IMR-90 (cell line): ENCODE measurements around the gene SLC23A2. TPM values are rescaled to one million over a fixed set of nuclear protein-coding genes. Genes with fewer than 3 reads are reported as not detected.

Experiments used
- ATAC-seq: fragments of 200-7000 bp; cut with Tn5 transposase; 2 replicates; pipeline ENCODE4 v1.9.1; 2020; ENCODE audit warnings: low read depth, mild to moderate bottlenecking, moderate library complexity
- BruUV-seq: library from RNA; stranded (reverse); fragments of 400-500 nt; replicated peaks from 2 replicates; lab custom pipeline; 2021; lab: Mats Ljungman, UMichigan
- CTCF ChIA-PET: fragments of 300-600 bp; formaldehyde crosslinking; extraction: SDS; loops from one replicate; lab custom pipeline; 2021; ENCODE audit warnings: antibody characterized with exemption; lab: Yijun Ruan, JAX
- POLR2A ChIA-PET: fragments of 300-600 bp; sonication (Branson Sonifier 250); formaldehyde crosslinking; loops from one replicate; lab custom pipeline; 2022; ENCODE audit warnings: antibody characterized with exemption; ENCODE audit not compliant: unreplicated experiment; lab: Charles Lee
- DNase-seq: peaks from one replicate; pipeline ENCODE4 v3.0.0; 2013
- H2AFZ ChIP-seq: replicated peaks from 2 replicates; pipeline ENCODE3; 2013; ENCODE audit warnings: low read length, mild to moderate bottlenecking; ENCODE audit not compliant: poor library complexity
- H2AK5ac ChIP-seq: 2 replicates; pipeline ENCODE4 v1.6.1; 2013; ENCODE audit warnings: low read depth, low read length, inconsistent platforms
- H2AK9ac ChIP-seq: replicated peaks from 2 replicates; pipeline ENCODE3; 2013; ENCODE audit warnings: mild to moderate bottlenecking, low read depth, low read length, moderate library complexity; ENCODE audit not compliant: poor library complexity
- H2BK120ac ChIP-seq: 2 replicates; pipeline ENCODE4 v1.6.1; 2013; ENCODE audit warnings: low read depth, low read length, inconsistent platforms
- H2BK15ac ChIP-seq: 3 replicates; pipeline ENCODE4 v1.6.1; 2013; ENCODE audit warnings: low read depth, low read length, inconsistent platforms
- H2BK20ac ChIP-seq: 2 replicates; pipeline ENCODE4 v1.6.1; 2013; ENCODE audit warnings: low read depth, mild to moderate bottlenecking, inconsistent platforms, low read length, moderate library complexity
- H2BK5ac ChIP-seq: 2 replicates; pipeline ENCODE4 v1.6.1; 2013; ENCODE audit warnings: mild to moderate bottlenecking, low read depth, low read length, inconsistent platforms; ENCODE audit not compliant: poor library complexity, severe bottlenecking
- H3K14ac ChIP-seq: replicated peaks from 2 replicates; pipeline ENCODE4 v1.6.1; 2013; ENCODE audit warnings: low read depth, low read length, inconsistent platforms
- H3K18ac ChIP-seq: 2 replicates; pipeline ENCODE4 v1.6.1; 2013; ENCODE audit warnings: low read depth, low read length, control low read depth
- H3K23ac ChIP-seq: 2 replicates; pipeline ENCODE4 v1.6.1; 2013; ENCODE audit warnings: low read depth, low read length, inconsistent platforms
- H3K27ac ChIP-seq: 2 replicates; pipeline ENCODE4 v1.5.1; 2013; ENCODE audit warnings: mild to moderate bottlenecking, control low read depth, low read length; ENCODE audit not compliant: insufficient read depth
- H3K27me3 ChIP-seq: 2 replicates; pipeline ENCODE4 v1.6.1; 2013; ENCODE audit warnings: low read length; ENCODE audit not compliant: control insufficient read depth, insufficient read depth
- H3K36me3 ChIP-seq: 2 replicates; pipeline ENCODE4 v1.6.1; 2013; ENCODE audit warnings: low read length, mixed read lengths; ENCODE audit not compliant: control insufficient read depth, insufficient read depth
- H3K4ac ChIP-seq: 2 replicates; pipeline ENCODE4 v1.6.1; 2013; ENCODE audit warnings: low read depth, low read length, inconsistent platforms
- H3K4me1 ChIP-seq: 2 replicates; pipeline ENCODE4 v1.6.1; 2013; ENCODE audit warnings: low read length, mixed read lengths; ENCODE audit not compliant: control insufficient read depth, insufficient read depth
- H3K4me2 ChIP-seq: 2 replicates; pipeline ENCODE4 v1.6.1; 2013; ENCODE audit warnings: low read depth, mild to moderate bottlenecking, control low read depth, low read length, moderate library complexity
- H3K4me3 ChIP-seq: 2 replicates; pipeline ENCODE4 v1.5.1; 2013; ENCODE audit warnings: low read depth, mild to moderate bottlenecking, control low read depth, low read length, moderate library complexity; ENCODE audit not compliant: insufficient read depth
- H3K56ac ChIP-seq: 2 replicates; pipeline ENCODE4 v1.6.1; 2013; ENCODE audit warnings: low read length, inconsistent platforms; ENCODE audit not compliant: insufficient read depth; ENCODE audit errors: extremely low read depth
- H3K79me1 ChIP-seq, 2 experiments: 2 replicates each; pipeline ENCODE4 v1.6.1; 2013; ENCODE audit warnings: low read length in 2 of 2, inconsistent platforms in 1 of 2, low read depth in 1 of 2
- H3K9ac ChIP-seq: 2 replicates; pipeline ENCODE4 v1.6.1; 2013; ENCODE audit warnings: low read depth, low read length, control low read depth
- H3K9me1 ChIP-seq: 2 replicates; pipeline ENCODE4 v1.6.1; 2013; ENCODE audit warnings: low read length, inconsistent platforms; ENCODE audit not compliant: insufficient read depth
- H3K9me3 ChIP-seq: 2 replicates; pipeline ENCODE4 v1.6.1; 2013; ENCODE audit warnings: low read length; ENCODE audit not compliant: control insufficient read depth, insufficient read depth
- H4K20me1 ChIP-seq: 2 replicates; pipeline ENCODE4 v1.6.1; 2013; ENCODE audit warnings: low read length, inconsistent platforms; ENCODE audit not compliant: insufficient read depth
- H4K5ac ChIP-seq: 2 replicates; pipeline ENCODE4 v1.6.1; 2013; ENCODE audit warnings: mild to moderate bottlenecking, low read depth, low read length, control low read depth
- H4K8ac ChIP-seq, 2 experiments: 2 replicates each; pipeline ENCODE4 v1.6.1; 2013; ENCODE audit warnings: low read depth in 2 of 2, low read length in 2 of 2, control low read depth in 1 of 2, inconsistent platforms in 1 of 2
- H4K91ac ChIP-seq: 2 replicates; pipeline ENCODE4 v1.6.1; 2013; ENCODE audit warnings: low read depth, low read length, inconsistent platforms; ENCODE audit not compliant: insufficient read depth
- BHLHE40 ChIP-seq: fragments of 150-350 bp; IDR thresholded peaks from 2 replicates; pipeline ENCODE4 v1.6.1; 2016; ENCODE audit warnings: mild to moderate bottlenecking, low read depth, low read length
- CHD1 ChIP-seq: IDR thresholded peaks from 2 replicates; pipeline ENCODE4 v1.6.1; 2012; ENCODE audit warnings: low read depth, low read length, improper control_type of control experiment
- MAFK ChIP-seq: IDR thresholded peaks from 2 replicates; pipeline ENCODE4 v1.6.1; 2012; ENCODE audit warnings: low read depth, low read length, improper control_type of control experiment
- MXI1 ChIP-seq: IDR thresholded peaks from 2 replicates; pipeline ENCODE4 v1.6.1; 2012; ENCODE audit warnings: low read depth, mild to moderate bottlenecking, low read length, moderate library complexity, borderline replicate concordance
- RFX5 ChIP-seq: IDR thresholded peaks from 2 replicates; pipeline ENCODE4 v1.8.0; 2012; ENCODE audit warnings: low read depth, mild to moderate bottlenecking, low read length, moderate library complexity
- SMC3 ChIP-seq: fragments of 150-350 bp; IDR thresholded peaks from 2 replicates; pipeline ENCODE4 v1.6.1; 2016; ENCODE audit warnings: low read depth, mild to moderate bottlenecking, antibody characterized with exemption, low read length, moderate library complexity
- WGBS, 2 experiments: methylation state at CpG; one replicate each; pipeline versions ENCODE4 v1.1.5 to v1.1.7; 2013; ENCODE audit warnings: missing lambda C conversion rate in 2 of 2; ENCODE audit not compliant: insufficient read length in 1 of 2; ENCODE audit errors: extremely low coverage in 2 of 2; 5-methylcytosine and 5-hydroxymethylcytosine counted together
- dilution Hi-C: fragments of 300-500 bp; cut with HindIII; formaldehyde crosslinking; loops from one replicate; pipeline ENCODE4 v1.14.3; 2018; ENCODE audit warnings: low sequenced_read_pairs; ENCODE audit not compliant: unreplicated experiment
- in situ Hi-C: fragments of 300-500 bp; cut with MboI; formaldehyde crosslinking; loops from 3 replicates; pipeline ENCODE4 v1.14.3; 2019; ENCODE audit warnings: low sequenced_read_pairs, inconsistent platforms, mixed read lengths
- intact Hi-C: fragments of 100-400 bp; cut with micrococcal nuclease; formaldehyde crosslinking; loops from 2 replicates; pipeline ENCODE4 v1.10.0; 2022
- polyA plus RNA-seq, 3 experiments: library from polyadenylated mRNA; depleted of rRNA; stranded (reverse); fragments of >200 nt; gene quantifications; 2 replicates each; pipeline ENCODE4 v1.2.3, GENCODE V29; 2012; ENCODE audit warnings: low replicate concordance in 1 of 3
- total RNA-seq: library from RNA; depleted of rRNA; stranded (reverse); fragments of >200 nt; gene quantifications from 2 replicates; pipeline ENCODE4 v1.2.3, GENCODE V29; 2012
- TF ChIP-seq, protein P1 (sequence below): conservative IDR thresholded peaks from 2 replicates; pipeline ENCODE4 v1.5.1; 2012; ENCODE audit warnings: mild to moderate bottlenecking, low read depth, low read length, improper control_type of control experiment

SLC23A2 gene
- total and polyA plus RNA-seq, 2 of the 4 experiments (the other 2 are of a cell fraction) = 10.2 to 14.4 TPM

DNA sequence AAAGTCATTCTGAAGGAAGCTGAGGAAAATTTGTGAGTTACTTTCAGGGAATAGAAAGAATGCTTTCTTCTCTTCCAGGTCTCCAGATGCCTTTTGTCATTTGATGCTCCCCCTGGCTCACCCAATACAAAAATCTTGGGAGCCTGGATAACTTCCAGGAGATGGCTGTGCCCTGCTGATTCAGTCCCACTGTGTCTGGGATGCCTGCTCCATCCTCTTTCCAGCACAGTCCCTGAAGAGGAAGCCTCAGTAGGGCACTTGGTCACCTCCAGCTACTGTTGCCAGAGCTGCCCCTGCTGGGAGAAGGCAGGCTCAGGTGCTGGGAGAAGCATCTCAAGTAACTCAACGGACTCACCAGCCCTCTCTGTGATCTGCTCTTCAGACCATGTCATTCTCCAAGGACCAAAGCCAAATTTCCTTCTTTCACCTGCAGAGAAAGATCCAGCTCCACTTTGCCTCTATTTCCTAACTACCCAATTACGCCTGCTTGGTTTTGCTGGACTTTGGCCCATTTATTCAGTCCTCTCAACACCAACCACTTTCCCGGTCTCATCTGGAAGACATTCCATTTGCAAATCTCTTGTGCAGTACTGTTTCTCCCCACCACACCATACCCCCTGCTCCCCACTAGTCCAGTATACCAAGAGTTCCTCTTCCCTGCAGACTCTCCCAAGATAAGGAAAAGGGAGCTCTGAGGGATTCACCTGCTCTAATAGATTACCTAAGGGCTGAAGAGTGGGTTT is 53.3 kb downstream of the SLC23A2 start:
- Histone ChIP-seq H2BK120ac (peak overlapping the region; percentile 53), H3K36me3 (0 out of 2 replicates have a peak, but pooled peaks cover 1% of the 10 kb centered on the region), H4K91ac (peak overlapping the region; percentile 43), H3K27ac (peak overlapping the region; percentile 3; the same call in 1 of the 2 replicates), H2BK5ac (no peak overlapping the region), H2AK5ac (peak overlapping the region; percentile 48), H2BK20ac (peak overlapping the region; percentile 45), H3K23ac (peak overlapping the region; percentile 22; the same call in 1 of the 2 replicates), H3K4me2 (no peak overlapping the region), H3K4me1 (peaks cover 32% of the 10 kb centered on the region), H3K9me3 (no peaks in the 10 kb centered on the region), H4K20me1 (peaks cover 3% of the 10 kb centered on the region; the same call in 1 of the 2 replicates), H3K56ac (no peak overlapping the region), H2AFZ (no peak overlapping the region), H3K79me1 (peaks cover 17 to 59% of the 10 kb centered on the region in 2 experiments; a peak in 3 of 4 replicates), H4K5ac (peak overlapping the region; percentile 7; the same call in 1 of the 2 replicates), H3K4ac (peak overlapping the region; percentile 73), H3K18ac (peak overlapping the region; percentile 12; the same call in 1 of the 2 replicates), H3K14ac (0 out of 2 replicates have a peak overlapping the region, but pooled peaks have one; percentile 48), H3K4me3 (no peak overlapping the region), H3K9ac (no peak overlapping the region), H4K8ac (peak overlapping the region in 1 of 2 experiments; percentile 54; a peak in 1 of 4 replicates), H2AK9ac (no peak overlapping the region), H3K27me3 (no peaks in the 10 kb centered on the region), H3K9me1 (peaks cover 20% of the 10 kb centered on the region; the same call in 1 of the 2 replicates), H2BK15ac (peak overlapping the region; percentile 53; the same call in 1 of the 3 replicates)
- ATAC-seq (peak; percentile 16), DNase-seq (no peak)
- WGBS, 2 experiments = 67% methylated on average over 3 of the region's 3 CpGs; no CpG with 5 or more reads in 1 of the 2 experiments
- intact Hi-C loops = no loop called here
- in situ Hi-C loops = no loop called here
- TF ChIP-seq, protein P1, sequence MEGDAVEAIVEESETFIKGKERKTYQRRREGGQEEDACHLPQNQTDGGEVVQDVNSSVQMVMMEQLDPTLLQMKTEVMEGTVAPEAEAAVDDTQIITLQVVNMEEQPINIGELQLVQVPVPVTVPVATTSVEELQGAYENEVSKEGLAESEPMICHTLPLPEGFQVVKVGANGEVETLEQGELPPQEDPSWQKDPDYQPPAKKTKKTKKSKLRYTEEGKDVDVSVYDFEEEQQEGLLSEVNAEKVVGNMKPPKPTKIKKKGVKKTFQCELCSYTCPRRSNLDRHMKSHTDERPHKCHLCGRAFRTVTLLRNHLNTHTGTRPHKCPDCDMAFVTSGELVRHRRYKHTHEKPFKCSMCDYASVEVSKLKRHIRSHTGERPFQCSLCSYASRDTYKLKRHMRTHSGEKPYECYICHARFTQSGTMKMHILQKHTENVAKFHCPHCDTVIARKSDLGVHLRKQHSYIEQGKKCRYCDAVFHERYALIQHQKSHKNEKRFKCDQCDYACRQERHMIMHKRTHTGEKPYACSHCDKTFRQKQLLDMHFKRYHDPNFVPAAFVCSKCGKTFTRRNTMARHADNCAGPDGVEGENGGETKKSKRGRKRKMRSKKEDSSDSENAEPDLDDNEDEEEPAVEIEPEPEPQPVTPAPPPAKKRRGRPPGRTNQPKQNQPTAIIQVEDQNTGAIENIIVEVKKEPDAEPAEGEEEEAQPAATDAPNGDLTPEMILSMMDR = no peak
- TF ChIP-seq MXI1 (no peak), BHLHE40 (no peak), MAFK (no peak), CHD1 (no peak), RFX5 (no peak), SMC3 (no peak)
- dilution Hi-C loops = no loop called here
- ChIA-PET POLR2A (no interaction called here), CTCF (no interaction called here)
- no TSS peak for BruUV-seq
